Erythroblast (primary cell): Measurements from ENCODE around the gene ZMYND11.

ENCODE experiments used
- DNase-seq, 2 experiments: peaks; one replicate each; lab custom pipeline; 2025; lab: John Stamatoyannopoulos, UW
- GATA1 ChIP-seq: IDR thresholded peaks from 2 replicates; pipeline ENCODE4 v1.6.1; 2011; ENCODE audit warnings: low read depth, mild to moderate bottlenecking, control low read depth, low read length, moderate library complexity
- POLR2A ChIP-seq: IDR thresholded peaks from 2 replicates; pipeline ENCODE4 v1.6.1; 2011; ENCODE audit warnings: mild to moderate bottlenecking, low read length

The ZMYND11 gene

DNA sequence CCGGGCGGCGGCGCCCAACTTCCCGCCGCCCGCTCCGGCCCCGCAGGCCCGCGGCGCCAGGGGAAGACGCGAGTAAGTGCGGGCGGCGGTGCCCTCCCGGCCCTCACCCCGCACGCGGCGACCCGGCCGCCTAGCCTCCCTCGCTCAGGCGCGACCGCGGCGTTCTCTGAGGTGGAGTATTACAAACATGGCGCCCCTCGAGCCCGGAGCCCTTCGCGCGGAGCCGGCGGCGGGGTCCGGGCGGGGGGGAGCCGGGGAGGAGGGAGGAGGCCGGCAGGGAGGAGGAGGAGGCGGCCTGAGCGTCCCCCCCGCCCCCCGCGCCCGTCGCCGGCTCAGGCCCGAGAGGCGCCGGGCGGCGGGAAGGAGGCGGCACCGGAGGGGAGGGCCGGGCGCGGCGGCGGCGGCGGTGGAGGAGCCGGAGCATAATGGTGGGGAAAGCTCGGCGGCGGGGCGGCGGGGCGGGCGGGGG, at the start of gene ZMYND11:
TSS of gene ZMYND11 (plus strand) at position 324 of the 469 bp plus-strand sequence. CDS start 44,558 bp downstream, outside the sequence.
- no peak for TF ChIP-seq GATA1
- no peak for TF ChIP-seq POLR2A
- peak; percentile 76 to 87 for DNase-seq

DNA sequence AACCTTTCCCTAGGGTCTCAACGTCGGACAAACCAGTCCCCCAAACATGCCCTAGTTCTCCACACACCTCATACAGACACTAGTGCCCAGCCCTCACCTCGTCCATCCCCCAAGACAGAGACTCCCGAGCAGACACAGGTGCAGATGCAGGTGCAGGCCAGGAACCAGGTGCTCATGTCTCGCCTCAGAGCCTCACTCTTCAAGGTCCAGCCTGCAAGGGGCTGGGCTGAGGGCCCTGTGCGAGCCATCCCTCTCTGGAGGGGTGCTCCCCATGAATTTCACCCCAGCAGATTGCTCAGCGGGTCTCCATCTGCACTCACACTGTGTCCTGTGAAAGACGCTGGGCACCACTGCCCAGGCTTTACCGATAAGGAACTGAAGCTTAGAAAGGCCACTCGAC, 49.2 kb upstream of the ZMYND11 start:
- no peak for DNase-seq
- TF ChIP-seq POLR2A = no peak
- no peak for TF ChIP-seq GATA1

DNA sequence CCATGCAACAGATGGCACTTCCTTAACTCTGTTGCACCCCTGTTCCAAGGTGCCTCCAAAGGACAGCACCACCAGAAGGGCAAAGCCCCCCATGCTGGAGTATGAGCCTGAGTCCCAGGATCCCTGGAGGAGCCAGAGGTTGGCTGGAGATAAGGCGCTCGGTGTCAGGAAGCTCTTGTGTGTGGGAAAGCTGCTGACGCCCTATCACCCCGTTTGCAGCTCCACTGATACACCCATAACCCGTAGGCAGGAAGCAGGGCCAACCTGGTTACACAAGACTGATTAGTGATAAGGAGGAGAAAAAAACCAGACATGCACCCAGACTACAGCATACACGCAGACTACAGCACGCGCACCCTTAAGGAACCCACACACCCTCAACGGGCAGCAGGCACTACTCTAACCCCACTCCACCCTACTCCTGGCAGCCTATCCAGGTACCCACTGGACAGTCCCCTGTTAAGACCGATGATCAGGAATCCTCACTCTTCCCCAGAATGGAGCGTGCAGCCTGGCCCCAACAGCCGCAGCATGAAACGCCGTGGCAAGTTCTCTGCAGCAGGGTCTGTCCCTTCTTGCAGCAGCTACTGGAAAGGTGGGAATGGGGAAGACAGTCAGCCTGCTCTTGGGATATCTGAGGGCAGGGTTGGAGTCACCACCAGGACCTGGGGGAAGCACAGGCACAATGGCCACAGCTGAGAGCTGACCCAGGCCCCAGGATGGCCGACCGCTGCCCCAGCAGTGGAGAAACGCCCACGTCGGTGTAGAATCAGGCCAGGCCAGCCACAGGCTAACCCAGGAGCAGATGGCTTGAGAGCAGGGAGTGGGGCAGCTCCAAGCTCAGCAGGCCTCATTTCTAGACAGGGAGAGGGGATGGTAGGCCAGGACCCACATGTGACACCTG, 47.8 kb upstream of the ZMYND11 start:
- DNase-seq = peak; percentile 3 to 9
- TF ChIP-seq POLR2A (no peak), GATA1 (no peak)

DNA sequence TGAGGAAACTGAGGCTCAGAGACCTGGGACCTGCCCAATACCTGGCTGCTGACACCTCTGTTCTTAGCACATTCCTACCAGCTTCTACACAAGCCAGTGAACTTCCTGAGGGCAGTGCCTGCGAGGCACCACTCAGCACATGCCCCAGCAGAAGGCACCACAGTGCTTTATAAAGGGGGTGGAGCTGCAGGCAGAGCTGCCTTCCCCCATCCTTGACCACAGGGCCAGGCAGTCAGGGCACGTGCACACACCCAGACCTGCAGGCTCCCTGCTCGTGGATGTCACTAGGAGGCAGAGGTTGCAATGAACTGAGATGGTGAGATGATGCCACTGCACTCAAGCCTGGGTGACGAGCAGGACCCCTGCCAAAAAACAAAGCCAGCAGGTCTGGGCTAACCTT, 47.0 kb upstream of the ZMYND11 start:
- no peak for DNase-seq
- TF ChIP-seq POLR2A (no peak), GATA1 (no peak)

DNA sequence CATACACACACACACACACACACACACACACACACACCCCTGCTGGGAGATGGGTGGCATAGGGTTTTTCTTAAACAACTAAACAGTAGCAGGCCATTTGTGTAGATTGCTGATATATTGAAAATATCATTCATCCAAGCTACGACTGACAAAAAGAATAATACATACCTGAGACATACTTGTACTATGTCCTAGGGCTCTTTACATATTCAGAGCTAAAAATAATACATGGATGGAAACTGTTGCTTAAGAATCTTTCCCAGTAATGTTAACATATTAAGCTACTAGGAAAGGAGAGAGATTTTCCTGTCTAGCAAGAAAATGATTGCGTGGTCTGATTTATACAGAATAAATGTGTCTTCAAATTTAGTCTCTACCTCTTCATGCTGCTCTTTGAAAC, 46.0 kb upstream of the ZMYND11 start:
- no peak for DNase-seq
- TF ChIP-seq POLR2A = no peak
- TF ChIP-seq GATA1 = no peak

DNA sequence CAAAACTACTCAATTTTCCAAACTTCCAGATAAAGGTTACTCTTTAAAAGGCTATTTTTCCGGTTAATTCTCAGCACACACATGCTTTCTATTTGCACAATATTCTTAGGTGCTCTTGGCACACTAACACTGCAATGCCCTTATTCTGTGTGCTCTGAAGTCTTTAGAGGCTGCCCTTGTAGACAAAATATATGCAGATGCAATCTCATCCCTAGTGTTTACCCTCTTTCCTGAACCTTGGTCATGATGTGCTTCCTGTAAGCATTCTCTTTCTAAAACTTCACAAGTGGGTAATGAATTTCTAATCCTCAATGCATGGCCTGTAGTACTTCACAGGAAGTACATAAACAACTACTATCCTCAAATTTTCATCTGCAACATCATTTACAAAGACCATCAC, 45.1 kb upstream of the ZMYND11 start:
- TF ChIP-seq POLR2A = no peak
- no peak for TF ChIP-seq GATA1

DNA sequence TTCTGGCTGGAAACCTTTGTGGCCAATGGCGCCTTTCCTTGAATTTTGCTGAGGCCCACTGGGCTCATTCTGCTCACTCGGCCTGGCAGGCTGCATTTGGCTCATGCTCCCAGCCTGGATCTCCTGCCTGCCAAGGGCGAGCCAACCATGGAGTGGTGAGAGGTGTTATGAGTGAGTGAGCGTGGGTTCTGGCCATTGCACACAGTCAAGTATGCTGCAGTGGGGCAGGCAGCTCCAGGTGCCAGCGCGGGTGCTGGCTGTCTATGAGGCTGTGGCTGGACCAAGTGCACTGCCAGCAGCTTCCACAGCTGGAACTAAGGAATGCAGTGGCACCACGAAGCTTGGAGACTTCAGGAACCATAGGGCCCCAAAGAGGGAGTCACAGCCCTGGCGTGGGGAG, 43.9 kb upstream of the ZMYND11 start:
- no peak for DNase-seq
- TF ChIP-seq POLR2A = no peak
- TF ChIP-seq GATA1 = no peak

More for the DNA sequence above, 45.1 kb upstream of the ZMYND11 start:
- DNase-seq = no peak

DNA sequence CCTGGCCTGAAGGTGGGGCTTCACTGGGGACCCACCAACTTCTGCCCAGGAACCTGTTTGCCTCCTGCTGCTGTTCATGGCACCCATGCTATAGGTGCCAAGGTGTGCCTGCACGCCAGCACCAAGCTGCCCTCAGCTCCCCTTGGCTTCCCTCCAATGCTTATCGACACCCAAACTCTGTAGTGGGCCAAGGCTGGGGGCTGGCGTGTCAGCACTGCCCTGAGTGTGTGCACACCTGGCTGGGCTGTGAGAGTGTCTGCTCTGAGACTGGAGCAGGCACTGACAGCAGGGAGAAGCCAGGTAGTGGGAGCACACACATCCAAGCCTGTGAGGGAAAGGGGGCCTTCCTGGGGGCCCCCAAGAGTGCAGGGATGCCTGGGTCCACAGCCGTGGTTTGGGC, 43.1 kb upstream of the ZMYND11 start:
- TF ChIP-seq GATA1 (no peak), POLR2A (no peak)
- no peak for DNase-seq

DNA sequence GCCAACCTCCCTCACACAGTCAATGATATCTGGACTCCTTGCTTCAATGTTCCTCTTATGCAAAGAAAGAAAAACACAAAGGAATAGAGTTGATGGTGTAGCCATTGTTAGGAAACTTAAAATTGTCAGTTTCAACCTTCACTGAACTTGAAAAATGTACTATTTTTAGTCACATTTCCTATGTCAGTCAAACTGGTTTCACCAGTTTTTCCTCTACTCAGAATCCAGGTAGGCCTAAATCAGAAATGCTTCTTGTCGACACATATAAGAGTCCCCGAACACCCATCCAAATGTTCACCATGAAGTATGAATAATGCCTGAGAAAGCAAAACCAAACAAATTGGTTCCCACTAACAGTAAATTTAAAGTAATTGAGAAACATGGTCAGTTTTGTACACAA, 42.4 kb upstream of the ZMYND11 start:
- no peak for DNase-seq
- TF ChIP-seq GATA1 (no peak), POLR2A (no peak)

DNA sequence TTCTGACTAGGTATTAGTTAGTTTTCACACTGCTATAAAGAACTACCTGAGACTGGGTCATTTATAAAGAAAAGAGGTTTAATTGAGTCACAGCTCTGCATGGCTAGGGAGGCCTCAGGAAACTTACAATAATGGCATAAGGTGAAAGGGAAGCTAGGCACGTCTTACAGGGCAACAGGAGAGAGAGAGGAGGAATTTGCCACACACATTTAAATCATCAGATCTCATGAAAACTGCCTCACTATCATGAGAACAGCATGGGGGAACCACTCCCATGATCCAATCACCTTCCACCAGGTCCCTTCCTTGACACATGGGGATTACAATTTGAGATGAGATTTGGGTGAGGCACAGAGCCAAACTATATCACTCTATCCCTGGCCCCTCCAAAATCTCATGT, 40.6 kb upstream of the ZMYND11 start:
- TF ChIP-seq POLR2A (no peak), GATA1 (no peak)
- DNase-seq = no peak

DNA sequence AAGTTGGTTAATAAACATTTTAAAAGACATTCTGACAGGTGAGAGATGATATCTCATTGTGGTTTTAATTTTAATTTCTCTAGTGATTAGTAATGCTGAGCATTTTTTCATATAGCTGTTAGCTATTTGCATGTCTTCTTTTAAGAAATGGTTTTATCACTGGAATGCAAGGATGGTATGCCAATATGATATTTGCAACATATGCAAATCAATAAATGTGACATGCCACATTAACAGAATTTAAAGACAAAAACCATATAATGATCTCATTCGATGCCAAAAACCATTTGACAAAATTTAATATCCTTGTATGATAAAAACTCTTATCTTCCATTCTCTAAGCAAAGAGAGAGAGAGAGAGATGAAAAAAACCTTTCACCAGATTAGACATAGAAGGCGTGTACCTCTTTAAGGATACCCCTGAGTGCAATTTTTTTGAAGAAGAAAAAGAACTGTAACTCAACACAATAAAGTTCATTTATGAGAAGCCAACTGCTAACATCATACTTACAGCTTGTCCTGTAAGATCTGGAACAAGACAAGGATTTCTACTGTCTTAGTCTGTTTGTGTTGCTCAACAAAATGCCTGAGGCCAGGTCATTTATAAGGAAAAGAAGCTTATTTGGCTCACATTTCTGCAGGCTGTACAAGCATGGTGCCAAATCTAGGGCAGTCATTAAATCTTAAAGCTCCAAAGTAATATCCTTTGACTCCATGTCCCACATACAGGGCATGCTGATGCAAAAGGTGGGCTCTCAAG, 39.7 kb upstream of the ZMYND11 start:
- TF ChIP-seq GATA1 (no peak), POLR2A (no peak)
- DNase-seq = no peak

DNA sequence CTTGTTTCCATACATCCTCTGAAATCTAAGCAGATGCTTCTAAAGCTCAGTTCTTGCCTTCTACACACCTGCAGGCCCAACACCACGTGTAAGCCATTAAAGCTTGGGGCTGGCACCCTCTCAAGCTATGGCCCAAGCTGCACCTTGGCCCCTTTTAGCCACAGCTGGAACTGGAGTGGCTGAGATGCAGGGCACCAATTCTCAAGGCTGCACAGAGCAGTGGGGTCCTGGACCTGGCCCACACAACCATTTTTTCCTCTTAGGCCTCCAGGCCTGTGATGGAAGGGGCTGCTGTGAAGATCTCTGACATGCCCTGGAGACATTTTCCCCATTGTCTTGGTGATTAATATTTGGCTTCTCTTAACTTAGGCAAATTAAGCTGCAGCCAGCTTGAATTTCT, 38.8 kb upstream of the ZMYND11 start:
- TF ChIP-seq GATA1 (no peak), POLR2A (no peak)
- DNase-seq = no peak

DNA sequence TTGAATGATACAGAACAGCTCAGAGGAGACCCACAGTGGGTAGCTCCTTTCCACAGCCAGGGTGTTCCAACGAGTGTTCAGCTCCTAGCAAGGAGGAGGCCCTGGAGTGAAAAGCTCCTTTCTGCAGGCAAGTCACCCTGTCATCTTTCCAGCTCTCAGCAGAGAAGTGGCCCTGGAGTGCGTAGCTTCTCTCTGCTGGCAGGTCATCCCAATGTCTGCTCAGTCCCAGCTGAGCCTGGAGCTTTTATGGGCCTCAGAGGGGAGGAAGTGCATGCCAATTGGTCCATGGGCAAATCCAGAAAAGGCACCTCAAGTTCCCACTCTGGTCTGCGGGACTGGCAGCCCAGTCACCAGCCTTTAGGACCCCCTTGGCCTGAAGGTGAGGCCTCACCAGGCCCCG, 30.8 kb upstream of the ZMYND11 start:
- TF ChIP-seq GATA1 (no peak), POLR2A (no peak)
- no peak for DNase-seq
